ENCODE results near the gene RARG.

DNA sequence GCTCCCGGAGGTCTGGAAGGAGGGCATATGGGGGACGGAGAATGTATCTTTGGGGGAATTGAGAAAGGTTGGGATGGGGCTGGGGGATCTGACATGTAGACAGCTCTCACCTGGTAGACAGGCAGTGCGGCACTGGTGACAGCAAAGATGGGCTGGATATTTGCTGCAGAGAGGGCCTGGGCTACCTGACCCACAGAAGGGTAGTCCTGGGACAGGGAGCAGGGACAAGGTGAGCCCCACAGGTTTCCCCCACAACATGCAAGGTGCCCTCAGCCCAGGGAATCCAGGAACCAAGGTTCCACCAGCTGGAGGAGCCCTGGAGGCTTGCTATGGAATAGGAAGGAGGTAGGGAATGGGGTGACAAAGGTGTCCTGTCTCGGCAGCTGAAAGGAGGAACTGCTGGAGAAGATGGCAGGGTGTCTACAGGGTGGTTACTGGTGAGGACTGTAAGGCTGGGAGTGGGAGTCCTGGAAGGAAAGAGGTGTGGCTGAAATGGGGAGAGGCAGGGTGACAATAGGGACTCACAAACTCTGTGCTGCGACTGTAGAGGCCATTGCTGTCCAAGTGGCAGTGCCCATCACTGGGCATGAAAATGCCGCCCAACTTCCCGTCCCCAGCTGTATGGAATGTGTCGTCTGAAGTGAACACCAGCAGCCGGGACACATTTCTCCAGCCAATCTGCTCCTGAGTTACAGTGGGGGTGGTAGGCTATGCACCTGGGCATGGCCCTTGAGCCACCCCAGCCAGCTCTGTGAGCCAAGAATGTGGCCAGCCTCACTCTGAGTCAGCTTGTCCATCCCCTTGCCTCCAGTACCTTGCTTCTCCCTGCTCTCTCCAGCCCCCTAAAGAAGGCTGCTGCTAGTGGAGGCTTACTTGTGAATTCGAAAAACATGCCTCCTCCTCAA lies 36.2 kb downstream of the RARG start:
- TF ChIP-seq, protein P1, sequence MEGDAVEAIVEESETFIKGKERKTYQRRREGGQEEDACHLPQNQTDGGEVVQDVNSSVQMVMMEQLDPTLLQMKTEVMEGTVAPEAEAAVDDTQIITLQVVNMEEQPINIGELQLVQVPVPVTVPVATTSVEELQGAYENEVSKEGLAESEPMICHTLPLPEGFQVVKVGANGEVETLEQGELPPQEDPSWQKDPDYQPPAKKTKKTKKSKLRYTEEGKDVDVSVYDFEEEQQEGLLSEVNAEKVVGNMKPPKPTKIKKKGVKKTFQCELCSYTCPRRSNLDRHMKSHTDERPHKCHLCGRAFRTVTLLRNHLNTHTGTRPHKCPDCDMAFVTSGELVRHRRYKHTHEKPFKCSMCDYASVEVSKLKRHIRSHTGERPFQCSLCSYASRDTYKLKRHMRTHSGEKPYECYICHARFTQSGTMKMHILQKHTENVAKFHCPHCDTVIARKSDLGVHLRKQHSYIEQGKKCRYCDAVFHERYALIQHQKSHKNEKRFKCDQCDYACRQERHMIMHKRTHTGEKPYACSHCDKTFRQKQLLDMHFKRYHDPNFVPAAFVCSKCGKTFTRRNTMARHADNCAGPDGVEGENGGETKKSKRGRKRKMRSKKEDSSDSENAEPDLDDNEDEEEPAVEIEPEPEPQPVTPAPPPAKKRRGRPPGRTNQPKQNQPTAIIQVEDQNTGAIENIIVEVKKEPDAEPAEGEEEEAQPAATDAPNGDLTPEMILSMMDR (IDR thresholded peaks at IDR 0.05), result no peak
- no peak for TF ChIP-seq POLR2A (IDR thresholded peaks at IDR 0.05)
